Endothelial cell of umbilical vein (primary cell): ENCODE measurements around the gene GRIK3. TPM values are rescaled to one million over a fixed set of nuclear protein-coding genes. Genes with fewer than 3 reads are reported as not detected.

Experiments used
- BruUV-seq: library from RNA; stranded (reverse); fragments of 400-500 nt; replicated peaks from 2 replicates; lab custom pipeline; 2021; lab: Mats Ljungman, UMichigan
- CTCF ChIA-PET: fragments of 300-600, 350-600 bp; sonication (Branson Sonifier 250); formaldehyde crosslinking; loops from one replicate; lab custom pipeline; 2021; ENCODE audit warnings: antibody characterized with exemption, inconsistent platforms; lab: Charles Lee
- POLR2A ChIA-PET: fragments of 300-600, 350-600 bp; sonication (Branson Sonifier 250); formaldehyde crosslinking; loops from one replicate; lab custom pipeline; 2021; ENCODE audit warnings: antibody characterized with exemption, inconsistent platforms; lab: Charles Lee
- DNase-seq: peaks from one replicate; pipeline ENCODE4 v3.0.0-alpha.2; 2011; ENCODE audit warnings: low read depth, low spot score
- FAIRE-seq: peaks from 2 replicates; lab custom pipeline; 2011; peaks lifted over from hg19 to GRCh38; lab: Jason Lieb, UNC
- H2AFZ ChIP-seq: 2 replicates; pipeline ENCODE4 v1.6.0; 2012; ENCODE audit warnings: low read depth, low read length, control low read depth, inconsistent platforms
- H3K27ac ChIP-seq: 2 replicates; pipeline ENCODE4 v1.5.1; 2011; ENCODE audit warnings: low read depth, mild to moderate bottlenecking, control low read depth, low read length, moderate library complexity; ENCODE audit not compliant: insufficient read depth
- H3K27me3 ChIP-seq, 2 experiments: 2 replicates each; pipeline versions ENCODE4 v1.6.0 to v1.6.1; 2011; ENCODE audit warnings: low read length in 2 of 2, mixed read lengths in 1 of 2; ENCODE audit not compliant: control insufficient read depth in 2 of 2, insufficient read depth in 2 of 2
- H3K36me3 ChIP-seq, 2 experiments: 2 replicates in 1 of 2; 3 replicates in 1 of 2; pipeline ENCODE4 v1.5.1; 2011; ENCODE audit warnings: low read length in 2 of 2, mild to moderate bottlenecking in 1 of 2, moderate library complexity in 1 of 2; ENCODE audit not compliant: control insufficient read depth in 2 of 2, insufficient read depth in 2 of 2; ENCODE audit errors: extremely low read depth in 1 of 2
- H3K4me1 ChIP-seq: 3 replicates; pipeline ENCODE4 v1.5.1; 2011; ENCODE audit warnings: mild to moderate bottlenecking, low read length; ENCODE audit not compliant: control insufficient read depth, insufficient read depth; ENCODE audit errors: extremely low read depth
- H3K4me2 ChIP-seq: 2 replicates; pipeline ENCODE4 v1.6.1; 2011; ENCODE audit warnings: low read length, control low read depth, mixed read lengths; ENCODE audit not compliant: insufficient read depth
- H3K4me3 ChIP-seq, 3 experiments: fragments of 200-600 bp in 1 of 3; sonication (generic), shearing (Covaris generic) in 1 of 3; replicated peaks in 1 of 3; 2 replicates each; pipeline ENCODE4 v1.5.1; 2011 to 2016; ENCODE audit warnings: control low read depth in 3 of 3, low read length in 3 of 3, mild to moderate bottlenecking in 2 of 3, inconsistent platforms in 1 of 3, low read depth in 1 of 3, moderate library complexity in 1 of 3; ENCODE audit not compliant: insufficient read depth in 1 of 3
- H3K79me2 ChIP-seq: 2 replicates; pipeline ENCODE4 v1.6.0; 2012; ENCODE audit warnings: low read length, inconsistent platforms; ENCODE audit not compliant: control insufficient read depth, insufficient read depth
- H3K9ac ChIP-seq: replicated peaks from 2 replicates; pipeline ENCODE3; 2011; ENCODE audit warnings: low read length, control low read depth; ENCODE audit not compliant: insufficient read depth; ENCODE audit errors: extremely low read depth
- H3K9me1 ChIP-seq: replicated peaks from 3 replicates; pipeline ENCODE4 v1.6.0; 2011; ENCODE audit warnings: mild to moderate bottlenecking, low read length; ENCODE audit not compliant: control insufficient read depth, insufficient read depth; ENCODE audit errors: extremely low read depth
- H3K9me3 ChIP-seq: replicated peaks from 2 replicates; pipeline ENCODE4 v1.5.1; 2012; ENCODE audit warnings: low read length, inconsistent platforms; ENCODE audit not compliant: control insufficient read depth, insufficient read depth
- H4K20me1 ChIP-seq: replicated peaks from 2 replicates; pipeline ENCODE3; 2011; ENCODE audit warnings: mild to moderate bottlenecking, low read length; ENCODE audit not compliant: control insufficient read depth, insufficient read depth; ENCODE audit errors: extremely low read depth
- EZH2 ChIP-seq: IDR thresholded peaks from 2 replicates; pipeline ENCODE4 v1.6.1; 2012; ENCODE audit warnings: borderline replicate concordance, low read depth, mild to moderate bottlenecking, moderate library complexity, low read length, inconsistent platforms; ENCODE audit not compliant: severe bottlenecking
- FOS ChIP-seq: IDR thresholded peaks from 2 replicates; pipeline ENCODE4 v1.6.1; 2011; ENCODE audit warnings: mild to moderate bottlenecking, low read length, moderate library complexity, borderline replicate concordance; ENCODE audit not compliant: insufficient read depth
- GATA2 ChIP-seq: IDR thresholded peaks from 2 replicates; pipeline ENCODE4 v1.7.0; 2011; ENCODE audit warnings: low read depth, mild to moderate bottlenecking, moderate library complexity, mixed read lengths, low read length; ENCODE audit not compliant: insufficient read length, insufficient read depth
- JUN ChIP-seq: IDR thresholded peaks from 2 replicates; pipeline ENCODE4 v1.6.1; 2011; ENCODE audit warnings: borderline replicate concordance, low read depth; ENCODE audit not compliant: insufficient read length, insufficient read depth
- MYC ChIP-seq: IDR thresholded peaks from one replicate; pipeline ENCODE4 v1.6.1; 2011; ENCODE audit warnings: mild to moderate bottlenecking, low read depth, low read length
- POLR2A ChIP-seq: IDR thresholded peaks from 2 replicates; pipeline ENCODE4 v1.6.1; 2012; ENCODE audit warnings: low read depth, mild to moderate bottlenecking, control low read depth, low read length
- POLR2AphosphoS5 ChIP-seq: IDR thresholded peaks from 2 replicates; pipeline ENCODE4 v1.6.1; 2012; ENCODE audit warnings: low read depth, mild to moderate bottlenecking, control low read depth, low read length, moderate library complexity; ENCODE audit not compliant: insufficient read depth
- dilution Hi-C: fragments of 300-500 bp; cut with MboI; formaldehyde crosslinking; loops from one replicate; pipeline ENCODE4 v1.15.0; 2019; ENCODE audit warnings: low sequenced_read_pairs; ENCODE audit not compliant: extremely low pct_ligation_motif_present
- intact Hi-C: fragments of 100-400 bp; cut with micrococcal nuclease; formaldehyde crosslinking; loops from one replicate; pipeline ENCODE4 v1.10.0; 2022
- polyA plus RNA-seq, 4 experiments: library from polyadenylated mRNA; depleted of rRNA in 3 of 4; stranded (reverse) in 3 of 4; unstranded in 1 of 4; fragments of >200 nt; gene quantifications; 2 replicates each; pipeline versions ENCODE4 v1.2.1 to v1.2.3, GENCODE V29; 2011 to 2012; ENCODE audit warnings: missing spikeins in 1 of 4
- total RNA-seq: library from RNA; stranded (reverse); gene quantifications from 2 replicates; pipeline ENCODE4 v1.2.3, GENCODE V29; 2021
- TF ChIP-seq, protein P1 (sequence below): IDR thresholded peaks from 2 replicates; pipeline ENCODE4 v1.6.1; 2011; ENCODE audit not compliant: insufficient read depth, insufficient read length
- TF ChIP-seq, protein P2 (sequence below), 2 donors: IDR thresholded peaks; 1 replicate in 1 of 2; 2 replicates in 1 of 2; pipeline ENCODE4 v1.5.1; 2011; ENCODE audit warnings: low read length in 2 of 2, mild to moderate bottlenecking in 2 of 2, moderate library complexity in 2 of 2, control low read depth in 1 of 2, inconsistent platforms in 1 of 2, low read depth in 1 of 2; ENCODE audit not compliant: insufficient read depth in 1 of 2; ENCODE audit errors: extremely low read depth in 1 of 2

GRIK3 gene
- total and polyA plus RNA-seq, 2 donors (not counting 3 experiments of a cell fraction or from before 2014, with no cell fraction given): not detected

DNA sequence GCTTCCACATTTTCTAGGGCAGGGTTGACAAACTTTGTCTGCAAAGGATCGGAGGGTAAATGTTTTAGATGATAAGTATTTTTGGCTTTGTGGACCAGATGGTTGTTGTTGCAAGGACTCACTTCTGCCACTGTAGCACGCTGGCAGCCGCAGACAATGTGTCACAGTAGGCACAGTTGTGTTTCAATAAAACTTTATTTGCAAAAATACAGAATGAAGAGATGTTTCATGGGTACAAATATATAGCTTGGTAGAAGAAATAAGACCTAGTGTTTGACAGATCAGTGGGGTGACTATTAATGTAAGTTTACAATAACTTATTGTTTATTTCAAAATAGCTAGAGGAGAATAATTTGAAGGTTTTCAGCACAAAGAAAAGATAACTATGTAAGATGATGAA lies 127.8 kb downstream of the GRIK3 start:
- no TSS peak for BruUV-seq
- intact Hi-C loops: no loop called here
- no peaks in the 10 kb centered on the region for H3K4me1 ChIP-seq
- H3K9me3 ChIP-seq: no peaks in the 10 kb centered on the region
- H3K4me3 ChIP-seq: no peak overlapping the region
- H3K27me3 ChIP-seq: no peaks in the 10 kb centered on the region
- no peak overlapping the region for H3K27ac ChIP-seq
- dilution Hi-C loops: no loop called here
- TF ChIP-seq, protein P1, sequence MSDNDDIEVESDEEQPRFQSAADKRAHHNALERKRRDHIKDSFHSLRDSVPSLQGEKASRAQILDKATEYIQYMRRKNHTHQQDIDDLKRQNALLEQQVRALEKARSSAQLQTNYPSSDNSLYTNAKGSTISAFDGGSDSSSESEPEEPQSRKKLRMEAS: no peak
- TF ChIP-seq POLR2AphosphoS5 (no peak), MYC (no peak), GATA2 (no peak), POLR2A (no peak), FOS (no peak), JUN (no peak), EZH2 (no peak)
- TF ChIP-seq, protein P2, sequence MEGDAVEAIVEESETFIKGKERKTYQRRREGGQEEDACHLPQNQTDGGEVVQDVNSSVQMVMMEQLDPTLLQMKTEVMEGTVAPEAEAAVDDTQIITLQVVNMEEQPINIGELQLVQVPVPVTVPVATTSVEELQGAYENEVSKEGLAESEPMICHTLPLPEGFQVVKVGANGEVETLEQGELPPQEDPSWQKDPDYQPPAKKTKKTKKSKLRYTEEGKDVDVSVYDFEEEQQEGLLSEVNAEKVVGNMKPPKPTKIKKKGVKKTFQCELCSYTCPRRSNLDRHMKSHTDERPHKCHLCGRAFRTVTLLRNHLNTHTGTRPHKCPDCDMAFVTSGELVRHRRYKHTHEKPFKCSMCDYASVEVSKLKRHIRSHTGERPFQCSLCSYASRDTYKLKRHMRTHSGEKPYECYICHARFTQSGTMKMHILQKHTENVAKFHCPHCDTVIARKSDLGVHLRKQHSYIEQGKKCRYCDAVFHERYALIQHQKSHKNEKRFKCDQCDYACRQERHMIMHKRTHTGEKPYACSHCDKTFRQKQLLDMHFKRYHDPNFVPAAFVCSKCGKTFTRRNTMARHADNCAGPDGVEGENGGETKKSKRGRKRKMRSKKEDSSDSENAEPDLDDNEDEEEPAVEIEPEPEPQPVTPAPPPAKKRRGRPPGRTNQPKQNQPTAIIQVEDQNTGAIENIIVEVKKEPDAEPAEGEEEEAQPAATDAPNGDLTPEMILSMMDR (IDR thresholded peaks at IDR 0.05; ENCODE audit: extremely low read depth in 1 of 2, insufficient read depth in 1 of 2, low read depth in 1 of 2, low read length in 2 of 2): no peak
- no peak overlapping the region for H3K9ac ChIP-seq
- ChIA-PET CTCF (no interaction called here), POLR2A (no interaction called here)
- no peaks in the 10 kb centered on the region for H4K20me1 ChIP-seq
- DNase-seq: no peak
- FAIRE-seq: no peak
- no peaks in the 10 kb centered on the region for H3K36me3 ChIP-seq
- no peaks in the 10 kb centered on the region for H3K79me2 ChIP-seq
- no peak overlapping the region for H2AFZ ChIP-seq
- no peaks in the 10 kb centered on the region for H3K9me1 ChIP-seq
- no peak overlapping the region for H3K4me2 ChIP-seq
